ENCODE measurements around the gene TTYH1.

Gene TTYH1

DNA sequence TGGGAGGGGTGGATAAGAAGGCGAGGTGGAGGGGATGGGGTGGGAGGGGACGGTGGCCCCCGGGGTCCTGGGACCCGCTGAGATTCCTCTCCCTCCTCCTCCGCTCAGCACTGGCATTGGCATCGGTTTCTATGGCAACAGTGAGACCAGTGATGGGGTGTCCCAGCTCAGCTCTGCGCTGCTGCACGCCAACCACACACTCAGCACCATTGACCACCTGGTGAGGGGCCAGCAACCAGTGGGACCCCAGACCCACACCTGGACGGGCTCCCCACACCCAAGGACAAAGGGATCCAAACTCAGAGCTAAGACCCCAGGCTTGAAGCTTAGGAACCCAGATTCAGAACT, 5.9 kb downstream of the TTYH1 start:
- ATAC-seq = no peak
- no peak for TF ChIP-seq BACH2 (CRISPR knock-in tag; IDR thresholded peaks at IDR 0.05; ENCODE audit: borderline replicate concordance)
- no peak for TF ChIP-seq ZNF565 (CRISPR knock-in tag; conservative IDR thresholded peaks at IDR 0.05; ENCODE audit: low read depth)
- TF ChIP-seq, protein P1, sequence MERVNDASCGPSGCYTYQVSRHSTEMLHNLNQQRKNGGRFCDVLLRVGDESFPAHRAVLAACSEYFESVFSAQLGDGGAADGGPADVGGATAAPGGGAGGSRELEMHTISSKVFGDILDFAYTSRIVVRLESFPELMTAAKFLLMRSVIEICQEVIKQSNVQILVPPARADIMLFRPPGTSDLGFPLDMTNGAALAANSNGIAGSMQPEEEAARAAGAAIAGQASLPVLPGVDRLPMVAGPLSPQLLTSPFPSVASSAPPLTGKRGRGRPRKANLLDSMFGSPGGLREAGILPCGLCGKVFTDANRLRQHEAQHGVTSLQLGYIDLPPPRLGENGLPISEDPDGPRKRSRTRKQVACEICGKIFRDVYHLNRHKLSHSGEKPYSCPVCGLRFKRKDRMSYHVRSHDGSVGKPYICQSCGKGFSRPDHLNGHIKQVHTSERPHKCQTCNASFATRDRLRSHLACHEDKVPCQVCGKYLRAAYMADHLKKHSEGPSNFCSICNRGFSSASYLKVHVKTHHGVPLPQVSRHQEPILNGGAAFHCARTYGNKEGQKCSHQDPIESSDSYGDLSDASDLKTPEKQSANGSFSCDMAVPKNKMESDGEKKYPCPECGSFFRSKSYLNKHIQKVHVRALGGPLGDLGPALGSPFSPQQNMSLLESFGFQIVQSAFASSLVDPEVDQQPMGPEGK (CRISPR knock-in tag; IDR thresholded peaks at IDR 0.05; ENCODE audit: borderline replicate concordance) = no peak
- TF ChIP-seq, protein P2, sequence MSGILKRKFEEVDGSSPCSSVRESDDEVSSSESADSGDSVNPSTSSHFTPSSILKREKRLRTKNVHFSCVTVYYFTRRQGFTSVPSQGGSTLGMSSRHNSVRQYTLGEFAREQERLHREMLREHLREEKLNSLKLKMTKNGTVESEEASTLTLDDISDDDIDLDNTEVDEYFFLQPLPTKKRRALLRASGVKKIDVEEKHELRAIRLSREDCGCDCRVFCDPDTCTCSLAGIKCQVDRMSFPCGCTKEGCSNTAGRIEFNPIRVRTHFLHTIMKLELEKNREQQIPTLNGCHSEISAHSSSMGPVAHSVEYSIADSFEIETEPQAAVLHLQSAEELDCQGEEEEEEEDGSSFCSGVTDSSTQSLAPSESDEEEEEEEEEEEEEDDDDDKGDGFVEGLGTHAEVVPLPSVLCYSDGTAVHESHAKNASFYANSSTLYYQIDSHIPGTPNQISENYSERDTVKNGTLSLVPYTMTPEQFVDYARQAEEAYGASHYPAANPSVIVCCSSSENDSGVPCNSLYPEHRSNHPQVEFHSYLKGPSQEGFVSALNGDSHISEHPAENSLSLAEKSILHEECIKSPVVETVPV (CRISPR knock-in tag; IDR thresholded peaks at IDR 0.05) = no peak
- TF ChIP-seq TOX (CRISPR knock-in tag; IDR thresholded peaks at IDR 0.05; ENCODE audit: borderline replicate concordance) = no peak
- TF ChIP-seq, protein P3, sequence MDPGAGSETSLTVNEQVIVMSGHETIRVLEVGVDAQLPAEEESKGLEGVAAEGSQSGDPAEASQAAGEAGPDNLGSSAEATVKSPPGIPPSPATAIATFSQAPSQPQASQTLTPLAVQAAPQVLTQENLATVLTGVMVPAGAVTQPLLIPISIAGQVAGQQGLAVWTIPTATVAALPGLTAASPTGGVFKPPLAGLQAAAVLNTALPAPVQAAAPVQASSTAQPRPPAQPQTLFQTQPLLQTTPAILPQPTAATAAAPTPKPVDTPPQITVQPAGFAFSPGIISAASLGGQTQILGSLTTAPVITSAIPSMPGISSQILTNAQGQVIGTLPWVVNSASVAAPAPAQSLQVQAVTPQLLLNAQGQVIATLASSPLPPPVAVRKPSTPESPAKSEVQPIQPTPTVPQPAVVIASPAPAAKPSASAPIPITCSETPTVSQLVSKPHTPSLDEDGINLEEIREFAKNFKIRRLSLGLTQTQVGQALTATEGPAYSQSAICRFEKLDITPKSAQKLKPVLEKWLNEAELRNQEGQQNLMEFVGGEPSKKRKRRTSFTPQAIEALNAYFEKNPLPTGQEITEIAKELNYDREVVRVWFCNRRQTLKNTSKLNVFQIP (CRISPR knock-in tag; IDR thresholded peaks at IDR 0.05; ENCODE audit: borderline replicate concordance, low read depth) = no peak
- TF ChIP-seq, protein P4, sequence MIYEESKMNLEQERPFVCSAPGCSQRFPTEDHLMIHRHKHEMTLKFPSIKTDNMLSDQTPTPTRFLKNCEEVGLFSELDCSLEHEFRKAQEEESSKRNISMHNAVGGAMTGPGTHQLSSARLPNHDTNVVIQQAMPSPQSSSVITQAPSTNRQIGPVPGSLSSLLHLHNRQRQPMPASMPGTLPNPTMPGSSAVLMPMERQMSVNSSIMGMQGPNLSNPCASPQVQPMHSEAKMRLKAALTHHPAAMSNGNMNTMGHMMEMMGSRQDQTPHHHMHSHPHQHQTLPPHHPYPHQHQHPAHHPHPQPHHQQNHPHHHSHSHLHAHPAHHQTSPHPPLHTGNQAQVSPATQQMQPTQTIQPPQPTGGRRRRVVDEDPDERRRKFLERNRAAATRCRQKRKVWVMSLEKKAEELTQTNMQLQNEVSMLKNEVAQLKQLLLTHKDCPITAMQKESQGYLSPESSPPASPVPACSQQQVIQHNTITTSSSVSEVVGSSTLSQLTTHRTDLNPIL (CRISPR knock-in tag; IDR thresholded peaks at IDR 0.05; ENCODE audit: low read depth) = no peak
- TF ChIP-seq PPARA (CRISPR knock-in tag; IDR thresholded peaks at IDR 0.05; ENCODE audit: borderline replicate concordance) = no peak
- TF ChIP-seq SNAI2 (CRISPR knock-in tag; IDR thresholded peaks at IDR 0.05) = no peak
- TF ChIP-seq ZNF8 (CRISPR knock-in tag; IDR thresholded peaks at IDR 0.05) = no peak
- TF ChIP-seq ESRRG (CRISPR knock-in tag; IDR thresholded peaks at IDR 0.05) = no peak
- TF ChIP-seq OSR1 (CRISPR knock-in tag; IDR thresholded peaks at IDR 0.05) = no peak
- no peak for TF ChIP-seq CSDC2 (CRISPR knock-in tag; IDR thresholded peaks at IDR 0.05)
- TF ChIP-seq RARB (CRISPR knock-in tag; IDR thresholded peaks at IDR 0.05) = no peak
- TF ChIP-seq GLIS3 (CRISPR knock-in tag; IDR thresholded peaks at IDR 0.05) = no peak
- no peak for TF ChIP-seq ISL1 (CRISPR knock-in tag; IDR thresholded peaks at IDR 0.05)
- TF ChIP-seq TCF4 (CRISPR knock-in tag; IDR thresholded peaks at IDR 0.05; ENCODE audit: borderline replicate concordance) = no peak
- TF ChIP-seq ARNTL (CRISPR knock-in tag; IDR thresholded peaks at IDR 0.05; ENCODE audit: borderline replicate concordance, low read depth) = no peak
- no peak for TF ChIP-seq ZNF70 (CRISPR knock-in tag; IDR thresholded peaks at IDR 0.05)
- no peak for TF ChIP-seq ZC3H10 (CRISPR knock-in tag; IDR thresholded peaks at IDR 0.05)

DNA sequence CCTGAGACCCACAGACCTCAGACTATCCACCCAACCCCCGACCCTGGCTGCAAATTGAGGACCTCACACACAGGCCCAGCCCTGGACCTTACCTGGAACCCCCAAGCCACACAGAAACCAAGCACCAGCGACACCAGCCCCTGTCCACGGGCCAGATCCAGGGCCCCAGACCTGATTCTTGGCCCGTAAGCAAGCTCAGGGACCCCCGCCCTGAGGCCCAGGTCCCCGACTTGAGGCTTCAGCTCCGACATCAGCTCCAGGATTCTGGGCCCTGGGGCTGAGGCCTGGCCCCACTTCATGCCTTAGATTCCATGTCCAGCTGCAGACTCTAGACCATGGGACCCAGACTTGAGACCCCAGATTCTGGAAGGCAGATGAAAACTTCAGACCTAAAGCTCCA, 6.3 kb downstream of the TTYH1 start:
- TF ChIP-seq, protein P3 (CRISPR knock-in tag; IDR thresholded peaks at IDR 0.05; ENCODE audit: borderline replicate concordance, low read depth) = no peak
- TF ChIP-seq ZNF8 (CRISPR knock-in tag; IDR thresholded peaks at IDR 0.05) (no peak), PPARA (CRISPR knock-in tag; IDR thresholded peaks at IDR 0.05; ENCODE audit: borderline replicate concordance) (no peak), ARNTL (CRISPR knock-in tag; IDR thresholded peaks at IDR 0.05; ENCODE audit: borderline replicate concordance, low read depth) (no peak), ZFP3 (CRISPR knock-in tag; IDR thresholded peaks at IDR 0.05) (no peak)
- TF ChIP-seq, protein P2 (CRISPR knock-in tag; IDR thresholded peaks at IDR 0.05) = no peak
- ATAC-seq = no peak

DNA sequence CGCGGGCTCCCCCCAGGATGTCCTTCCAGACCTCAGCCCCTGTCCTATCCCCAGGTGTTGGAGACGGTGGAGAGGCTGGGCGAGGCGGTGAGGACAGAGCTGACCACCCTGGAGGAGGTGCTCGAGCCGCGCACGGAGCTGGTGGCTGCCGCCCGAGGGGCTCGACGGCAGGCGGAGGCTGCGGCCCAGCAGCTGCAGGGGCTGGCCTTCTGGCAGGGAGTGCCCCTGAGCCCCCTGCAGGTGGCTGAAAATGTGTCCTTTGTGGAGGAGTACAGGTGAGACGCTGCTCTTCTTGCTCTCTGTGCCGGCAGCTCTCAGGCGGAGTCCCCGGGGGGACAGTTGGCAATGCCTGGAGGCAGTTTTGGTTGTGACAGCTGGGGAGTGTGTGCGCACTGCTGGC, 6.9 kb downstream of the TTYH1 start:
- ATAC-seq = no peak
- TF ChIP-seq, protein P1 (CRISPR knock-in tag; IDR thresholded peaks at IDR 0.05; ENCODE audit: borderline replicate concordance) = no peak
- TF ChIP-seq GLIS3 (CRISPR knock-in tag; IDR thresholded peaks at IDR 0.05) = no peak
- TF ChIP-seq RARB (CRISPR knock-in tag; IDR thresholded peaks at IDR 0.05) = no peak
- TF ChIP-seq ZFP30 (CRISPR knock-in tag; IDR thresholded peaks at IDR 0.05) = no peak
- TF ChIP-seq, protein P5, sequence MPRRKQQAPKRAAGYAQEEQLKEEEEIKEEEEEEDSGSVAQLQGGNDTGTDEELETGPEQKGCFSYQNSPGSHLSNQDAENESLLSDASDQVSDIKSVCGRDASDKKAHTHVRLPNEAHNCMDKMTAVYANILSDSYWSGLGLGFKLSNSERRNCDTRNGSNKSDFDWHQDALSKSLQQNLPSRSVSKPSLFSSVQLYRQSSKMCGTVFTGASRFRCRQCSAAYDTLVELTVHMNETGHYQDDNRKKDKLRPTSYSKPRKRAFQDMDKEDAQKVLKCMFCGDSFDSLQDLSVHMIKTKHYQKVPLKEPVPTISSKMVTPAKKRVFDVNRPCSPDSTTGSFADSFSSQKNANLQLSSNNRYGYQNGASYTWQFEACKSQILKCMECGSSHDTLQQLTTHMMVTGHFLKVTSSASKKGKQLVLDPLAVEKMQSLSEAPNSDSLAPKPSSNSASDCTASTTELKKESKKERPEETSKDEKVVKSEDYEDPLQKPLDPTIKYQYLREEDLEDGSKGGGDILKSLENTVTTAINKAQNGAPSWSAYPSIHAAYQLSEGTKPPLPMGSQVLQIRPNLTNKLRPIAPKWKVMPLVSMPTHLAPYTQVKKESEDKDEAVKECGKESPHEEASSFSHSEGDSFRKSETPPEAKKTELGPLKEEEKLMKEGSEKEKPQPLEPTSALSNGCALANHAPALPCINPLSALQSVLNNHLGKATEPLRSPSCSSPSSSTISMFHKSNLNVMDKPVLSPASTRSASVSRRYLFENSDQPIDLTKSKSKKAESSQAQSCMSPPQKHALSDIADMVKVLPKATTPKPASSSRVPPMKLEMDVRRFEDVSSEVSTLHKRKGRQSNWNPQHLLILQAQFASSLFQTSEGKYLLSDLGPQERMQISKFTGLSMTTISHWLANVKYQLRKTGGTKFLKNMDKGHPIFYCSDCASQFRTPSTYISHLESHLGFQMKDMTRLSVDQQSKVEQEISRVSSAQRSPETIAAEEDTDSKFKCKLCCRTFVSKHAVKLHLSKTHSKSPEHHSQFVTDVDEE (CRISPR knock-in tag; IDR thresholded peaks at IDR 0.05) = no peak
- TF ChIP-seq OSR1 (CRISPR knock-in tag; IDR thresholded peaks at IDR 0.05) = no peak
- TF ChIP-seq ISL1 (CRISPR knock-in tag; IDR thresholded peaks at IDR 0.05) = no peak
